Neuronal stem cell (in vitro differentiated cells): Measurements from ENCODE around the gene JOSD2.

Experiments
- DNase-seq: peaks from one replicate; pipeline ENCODE4 v3.0.0-alpha.2; 2013; ENCODE audit warnings: low spot score
- H2AFZ ChIP-seq: one replicate; pipeline ENCODE4 v1.6.1; 2013; ENCODE audit warnings: mild to moderate bottlenecking, low read length, inconsistent platforms
- H2AK5ac ChIP-seq: 2 replicates; pipeline ENCODE4 v1.6.1; 2013; ENCODE audit warnings: low read depth, mild to moderate bottlenecking, inconsistent platforms, low read length, moderate library complexity, mixed read lengths
- H2BK120ac ChIP-seq: 2 replicates; pipeline ENCODE4 v1.6.1; 2013; ENCODE audit warnings: low read depth, mild to moderate bottlenecking, inconsistent platforms, low read length, moderate library complexity, mixed read lengths
- H2BK12ac ChIP-seq: one replicate; pipeline ENCODE4 v1.6.1; 2013; ENCODE audit warnings: low read length, inconsistent platforms
- H2BK15ac ChIP-seq: 2 replicates; pipeline ENCODE4 v1.6.1; 2013; ENCODE audit warnings: mild to moderate bottlenecking, low read length, inconsistent platforms, mixed read lengths
- H2BK5ac ChIP-seq: one replicate; pipeline ENCODE4 v1.6.1; 2013; ENCODE audit warnings: inconsistent platforms, mild to moderate bottlenecking, low read length, moderate library complexity
- H3K14ac ChIP-seq: one replicate; pipeline ENCODE4 v1.6.1; 2013; ENCODE audit warnings: low read length, inconsistent platforms
- H3K18ac ChIP-seq: 2 replicates; pipeline ENCODE4 v1.6.1; 2013; ENCODE audit warnings: low read length, inconsistent platforms
- H3K23ac ChIP-seq: 2 replicates; pipeline ENCODE4 v1.6.1; 2013; ENCODE audit warnings: low read depth, mild to moderate bottlenecking, mixed read lengths, low read length, inconsistent platforms; ENCODE audit not compliant: poor library complexity
- H3K27ac ChIP-seq: replicated peaks from 3 replicates; pipeline ENCODE4 v1.5.1; 2013; ENCODE audit warnings: low read length, inconsistent platforms
- H3K27me3 ChIP-seq, 3 experiments: 2 replicates each; pipeline ENCODE4 v1.6.1; 2013; ENCODE audit warnings: low read length in 3 of 3, mild to moderate bottlenecking in 2 of 3, inconsistent platforms in 1 of 3, low read depth in 1 of 3, mixed read lengths in 1 of 3, moderate library complexity in 1 of 3; ENCODE audit not compliant: control insufficient read depth in 3 of 3, insufficient read depth in 3 of 3
- H3K36me3 ChIP-seq, 2 donors: replicated peaks in 1 of 2; 2 replicates each; pipeline ENCODE4 v1.6.1; 2013; ENCODE audit warnings: low read length in 2 of 2; ENCODE audit not compliant: control insufficient read depth in 2 of 2, insufficient read depth in 2 of 2
- H3K4ac ChIP-seq: 2 replicates; pipeline ENCODE4 v1.6.1; 2013; ENCODE audit warnings: inconsistent platforms, mild to moderate bottlenecking, low read length, moderate library complexity
- H3K4me1 ChIP-seq, 2 donors: 1 replicate in 1 of 2; 2 replicates in 1 of 2; pipeline ENCODE4 v1.6.1; 2013; ENCODE audit warnings: low read length in 2 of 2, low read depth in 1 of 2; ENCODE audit not compliant: control insufficient read depth in 2 of 2, insufficient read depth in 1 of 2
- H3K4me2 ChIP-seq: one replicate; pipeline ENCODE4 v1.6.1; 2013; ENCODE audit warnings: mild to moderate bottlenecking, low read length, inconsistent platforms; ENCODE audit not compliant: insufficient read depth, poor library complexity, severe bottlenecking
- H3K4me3 ChIP-seq, 2 donors: 2 replicates each; pipeline ENCODE4 v1.5.1; 2013; ENCODE audit warnings: low read length in 2 of 2, mild to moderate bottlenecking in 2 of 2, inconsistent platforms in 1 of 2, moderate library complexity in 1 of 2
- H3K79me1 ChIP-seq: one replicate; pipeline ENCODE4 v1.6.1; 2013; ENCODE audit warnings: low read depth, mild to moderate bottlenecking, inconsistent platforms, low read length, moderate library complexity
- H3K9ac ChIP-seq: one replicate; pipeline ENCODE4 v1.6.1; 2013; ENCODE audit warnings: mild to moderate bottlenecking, low read depth, low read length, inconsistent platforms; ENCODE audit not compliant: poor library complexity
- H3K9me3 ChIP-seq, 2 donors: replicated peaks in 1 of 2; 2 replicates each; pipeline versions ENCODE3 to v1.6.1; 2013; ENCODE audit warnings: low read length in 2 of 2, mild to moderate bottlenecking in 2 of 2, inconsistent platforms in 1 of 2, low read depth in 1 of 2, mixed read lengths in 1 of 2, moderate library complexity in 1 of 2; ENCODE audit not compliant: control insufficient read depth in 2 of 2, insufficient read depth in 1 of 2
- H4K8ac ChIP-seq: one replicate; pipeline ENCODE4 v1.6.1; 2013; ENCODE audit warnings: low read depth, mild to moderate bottlenecking, inconsistent platforms, low read length, moderate library complexity
- H4K91ac ChIP-seq: one replicate; pipeline ENCODE4 v1.6.1; 2013; ENCODE audit warnings: low read length, low read depth, mild to moderate bottlenecking, inconsistent platforms; ENCODE audit not compliant: poor library complexity
- WGBS, 2 donors: extraction: QIAGEN DNeasy Blood & Tissue Kit; methylation state at CpG; one replicate each; pipeline ENCODE4 v1.1.7; 2013; ENCODE audit warnings: missing lambda C conversion rate in 2 of 2, mixed read lengths in 1 of 2; ENCODE audit not compliant: insufficient read length in 2 of 2, insufficient replicate concordance in 1 of 2; ENCODE audit errors: extremely low coverage in 2 of 2; 5-methylcytosine and 5-hydroxymethylcytosine counted together

JOSD2 gene

DNA sequence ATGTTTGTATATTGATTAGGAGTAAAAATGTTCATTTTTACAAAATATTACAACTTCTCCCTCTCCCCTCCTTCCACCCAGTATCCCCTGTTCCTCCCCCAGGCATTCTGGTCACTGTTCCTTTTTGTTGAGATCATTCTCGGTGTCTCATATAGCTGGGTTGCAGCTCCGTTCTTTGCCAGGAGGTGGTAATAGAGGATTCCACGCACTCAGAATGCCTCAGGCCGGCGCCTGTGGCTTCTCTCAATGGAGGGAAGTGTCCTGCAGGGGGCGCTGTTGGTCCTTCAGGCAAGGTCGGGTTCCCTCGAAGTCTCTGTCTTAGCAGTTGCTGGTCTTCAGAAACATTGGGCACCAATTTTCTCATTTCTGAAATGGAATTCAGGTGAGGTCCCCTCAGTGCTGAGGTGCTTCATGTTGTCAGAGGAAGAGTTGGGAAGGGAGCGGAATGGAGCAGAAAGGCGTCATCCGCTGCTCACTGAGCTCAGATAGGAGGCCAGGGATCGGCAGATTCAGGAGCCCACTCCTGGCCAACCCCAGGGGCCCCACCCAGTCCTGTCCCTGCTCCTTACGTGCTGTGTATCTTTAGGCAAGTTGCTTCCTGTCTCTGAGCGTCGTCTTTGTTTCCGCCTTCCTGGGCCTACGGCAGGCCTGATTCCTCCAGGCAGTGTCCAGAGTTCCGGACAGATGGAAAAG is 24.0 kb downstream of the JOSD2 start:
- H2AFZ ChIP-seq, result no peak overlapping the region
- H3K14ac ChIP-seq, result peak overlapping the region; percentile 47
- no peak overlapping the region for H4K91ac ChIP-seq
- no peak overlapping the region for H4K8ac ChIP-seq
- peak overlapping the region; percentile 37 for H3K23ac ChIP-seq
- peak overlapping the region; percentile 77 for H2AK5ac ChIP-seq
- no peaks in the 10 kb centered on the region for H3K79me1 ChIP-seq
- peaks cover 0 to 38% (median 5%) of the 10 kb centered on the region in 3 experiments for H3K27me3 ChIP-seq
- H3K36me3 ChIP-seq, result peaks cover 4 to 13% of the 10 kb centered on the region in 2 donors
- WGBS, 2 donors, result no CpG with 5 or more reads among the region's 18 CpGs
- peak overlapping the region; percentile 67 for H3K18ac ChIP-seq
- no peak overlapping the region for H3K9ac ChIP-seq
- H3K4me1 ChIP-seq, result peaks cover 16% of the 10 kb centered on the region in 2 donors
- no peak overlapping the region for H3K4ac ChIP-seq
- H2BK5ac ChIP-seq, result peak overlapping the region; percentile 83
- no peak for DNase-seq
- H3K4me3 ChIP-seq, result no peak overlapping the region
- no peak overlapping the region for H2BK120ac ChIP-seq
- no peak overlapping the region for H3K4me2 ChIP-seq
- H2BK12ac ChIP-seq, result no peak overlapping the region
- H3K9me3 ChIP-seq, result peaks cover 16 to 27% of the 10 kb centered on the region in 2 donors
- H2BK15ac ChIP-seq, result no peak overlapping the region
- no peak overlapping the region for H3K27ac ChIP-seq

DNA sequence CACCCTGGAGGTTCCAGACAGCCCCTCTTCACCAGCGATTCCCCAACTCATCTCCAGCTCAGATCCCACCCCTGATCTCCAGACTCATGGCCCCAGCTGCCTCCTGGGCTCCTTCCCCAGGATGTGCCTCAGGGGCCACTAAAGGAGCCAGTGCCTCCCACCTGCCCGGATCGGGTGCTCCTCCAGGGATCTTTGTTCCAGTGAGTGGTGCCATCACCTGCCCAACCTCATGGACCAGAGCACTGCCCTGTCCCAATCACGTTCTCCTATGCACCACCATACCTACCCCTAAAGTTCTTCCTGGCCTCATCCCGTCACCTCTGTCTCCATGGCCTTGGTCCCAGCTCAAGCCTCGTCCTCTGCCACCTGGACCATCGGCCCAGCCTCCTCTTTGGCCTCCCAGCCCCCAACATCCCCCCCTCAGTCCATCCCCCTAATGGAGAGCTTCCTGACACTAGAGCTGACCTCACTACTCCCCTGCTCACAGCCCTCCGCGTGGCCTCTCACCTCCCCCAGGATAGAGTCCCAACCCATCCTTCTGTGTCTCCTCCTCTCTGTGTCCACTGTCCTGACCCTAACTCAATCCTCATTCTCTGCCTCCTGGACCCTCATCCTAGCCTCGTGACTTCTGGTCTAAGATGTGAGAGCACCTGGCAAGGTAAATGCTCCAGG is 25.6 kb downstream of the JOSD2 start:
- no CpG with 5 or more reads among the region's 10 CpGs for WGBS, 2 donors
- H3K27me3 ChIP-seq, result peaks cover 0 to 25% (median 0%) of the 10 kb centered on the region in 3 experiments

DNA sequence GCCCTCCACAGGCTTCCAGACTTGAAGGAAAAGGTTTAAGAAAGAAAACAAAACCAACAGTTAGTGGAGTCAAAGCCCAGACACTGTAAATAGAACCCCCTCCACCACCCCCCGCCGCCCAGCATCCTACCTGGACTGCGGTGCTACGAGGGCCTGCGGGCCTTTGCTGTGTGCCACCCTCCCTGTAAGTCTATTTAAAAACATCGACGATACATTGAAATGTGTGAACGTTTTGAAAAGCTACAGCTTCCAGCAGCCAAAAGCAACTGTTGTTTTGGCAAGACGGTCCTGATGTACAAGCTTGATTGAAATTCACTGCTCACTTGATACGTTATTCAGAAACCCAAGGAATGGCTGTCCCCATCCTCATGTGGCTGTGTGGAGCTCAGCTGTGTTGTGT is 28.1 kb downstream of the JOSD2 start:
- Histone ChIP-seq H3K14ac (no peak overlapping the region), H4K91ac (no peak overlapping the region), H3K9me3 (peaks cover 19 to 39% of the 10 kb centered on the region in 2 donors), H3K18ac (no peak overlapping the region), H2BK15ac (no peak overlapping the region), H2BK5ac (no peak overlapping the region), H3K27me3 (peaks cover 0 to 7% (median 0%) of the 10 kb centered on the region in 3 experiments), H3K79me1 (peaks cover 5% of the 10 kb centered on the region), H3K36me3 (peaks cover 18 to 39% of the 10 kb centered on the region in 2 donors), H3K4me1 (no peaks in the 10 kb centered on the region), H3K23ac (no peak overlapping the region), H2AK5ac (no peak overlapping the region), H2BK120ac (no peak overlapping the region), H3K4ac (no peak overlapping the region), H3K27ac (no peak overlapping the region), H4K8ac (no peak overlapping the region), H2BK12ac (no peak overlapping the region), H3K9ac (no peak overlapping the region), H3K4me3 (no peak overlapping the region), H3K4me2 (no peak overlapping the region), H2AFZ (no peak overlapping the region)
- no peak for DNase-seq
- no CpG with 5 or more reads among the region's 10 CpGs for WGBS, 2 donors

More for the DNA sequence above, 25.6 kb downstream of the JOSD2 start:
- Histone ChIP-seq H3K4me2 (no peak overlapping the region), H3K14ac (no peak overlapping the region), H2BK120ac (no peak overlapping the region), H3K4me1 (peaks cover 6 to 10% of the 10 kb centered on the region in 2 donors), H3K4me3 (no peak overlapping the region), H2BK5ac (no peak overlapping the region), H3K18ac (peak overlapping the region; percentile 38), H3K79me1 (no peaks in the 10 kb centered on the region), H3K36me3 (peaks cover 4 to 20% of the 10 kb centered on the region in 2 donors), H2AK5ac (no peak overlapping the region), H3K9ac (no peak overlapping the region), H2BK15ac (no peak overlapping the region), H2AFZ (no peak overlapping the region), H3K9me3 (peaks cover 14 to 22% of the 10 kb centered on the region in 2 donors), H2BK12ac (no peak overlapping the region), H4K8ac (no peak overlapping the region), H3K23ac (no peak overlapping the region), H3K27ac (no peak overlapping the region), H3K4ac (no peak overlapping the region), H4K91ac (no peak overlapping the region)
- no peak for DNase-seq

DNA sequence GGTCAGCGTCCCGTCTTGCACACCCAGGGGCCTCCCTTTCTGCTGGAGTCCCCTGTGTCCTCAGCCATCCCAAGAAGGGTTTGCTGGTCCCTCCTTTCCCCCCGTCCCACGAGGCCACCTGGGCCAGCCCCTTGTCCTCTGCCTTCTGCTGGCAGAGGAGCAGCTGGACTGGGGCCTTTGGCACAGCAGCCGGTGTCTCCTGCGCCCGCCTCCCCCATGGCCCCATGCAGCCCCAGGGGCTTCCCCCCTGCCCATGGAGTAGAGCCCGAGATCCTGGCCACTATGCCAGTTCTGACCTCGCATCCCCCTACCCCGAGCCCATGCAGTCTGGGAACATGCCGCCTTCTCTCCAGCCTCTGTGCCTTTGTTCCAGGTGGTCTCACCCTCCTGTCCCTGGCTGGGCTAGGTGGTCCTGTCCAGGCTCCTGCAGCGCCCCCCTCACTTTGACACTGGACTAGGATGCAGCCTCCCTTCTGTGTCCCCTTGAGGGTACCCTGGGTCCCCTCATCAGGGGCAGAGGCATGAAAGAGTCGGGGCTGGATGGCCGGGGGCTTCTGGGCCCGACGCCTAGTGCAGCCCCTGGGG is 28.6 kb downstream of the JOSD2 start:
- Histone ChIP-seq H3K4me2 (no peak overlapping the region), H3K4me3 (no peak overlapping the region), H3K23ac (no peak overlapping the region), H4K91ac (no peak overlapping the region), H3K9ac (no peak overlapping the region), H3K4ac (no peak overlapping the region), H2BK15ac (no peak overlapping the region), H2BK120ac (no peak overlapping the region), H3K9me3 (peaks cover 19 to 43% of the 10 kb centered on the region in 2 donors), H3K18ac (no peak overlapping the region), H2BK12ac (no peak overlapping the region), H2AK5ac (no peak overlapping the region), H3K27me3 (peaks cover 0 to 3% (median 0%) of the 10 kb centered on the region in 3 experiments), H2AFZ (no peak overlapping the region), H3K36me3 (peaks cover 18 to 39% of the 10 kb centered on the region in 2 donors), H3K14ac (no peak overlapping the region), H3K79me1 (peaks cover 5% of the 10 kb centered on the region), H2BK5ac (no peak overlapping the region), H3K4me1 (no peaks in the 10 kb centered on the region), H3K27ac (no peak overlapping the region), H4K8ac (no peak overlapping the region)
- WGBS, 2 donors, result no CpG with 5 or more reads among the region's 16 CpGs
- no peak for DNase-seq
